Measurements from ENCODE around the gene CCS.
"Not testable (repeated sequence)": the region's sequence is repeated elsewhere in the genome, so short reads cannot be mapped to it uniquely, and the experiment has no call there.

The CCS gene

GRCh38 chr11:66561178-66561974 lies 31.6 kb upstream of the CCS start:
- in situ Hi-C loops (cut with MboI; ENCODE audit: low sequenced_read_pairs): no loop called here

- in situ Hi-C loops (cut with MboI; ENCODE audit: low sequenced_read_pairs): no loop called here
Observed at GRCh38 chr11:66561975-66562248, 31.1 kb upstream of the CCS start.

- in situ Hi-C loops (cut with MboI; ENCODE audit: low sequenced_read_pairs): no loop called here
Observed at GRCh38 chr11:66562275-66562674, 30.7 kb upstream of the CCS start.

- in situ Hi-C loops (cut with MboI; ENCODE audit: low sequenced_read_pairs): no loop called here
Observed at GRCh38 chr11:66562907-66563583, 29.9 kb upstream of the CCS start.

GRCh38 chr11:66563832-66564231 lies 29.2 kb upstream of the CCS start:
- in situ Hi-C loops (cut with MboI; ENCODE audit: low sequenced_read_pairs): no loop called here

- in situ Hi-C loops (cut with MboI; ENCODE audit: low sequenced_read_pairs): no loop called here
Observed at GRCh38 chr11:66564538-66564937, 28.4 kb upstream of the CCS start.

- in situ Hi-C loops (cut with MboI; ENCODE audit: low sequenced_read_pairs): no loop called here
Observed at GRCh38 chr11:66564984-66565383, 28.0 kb upstream of the CCS start.

- in situ Hi-C loops (cut with MboI; ENCODE audit: low sequenced_read_pairs): no loop called here
Observed at GRCh38 chr11:66566221-66566620, 26.8 kb upstream of the CCS start.

GRCh38 chr11:66567787-66568123 lies 25.2 kb upstream of the CCS start:
- in situ Hi-C loops (cut with MboI; ENCODE audit: low sequenced_read_pairs): no loop called here

- in situ Hi-C loops (cut with MboI; ENCODE audit: low sequenced_read_pairs): no loop called here
Observed at GRCh38 chr11:66568124-66568916, 24.7 kb upstream of the CCS start, which contains the start of gene CTSF. Gene CTSF, minus strand, starts transcription at chr11:66568606. Its CDS starts 120 bp downstream, at chr11:66568486.

GRCh38 chr11:66569076-66569475 lies 23.9 kb upstream of the CCS start:
- in situ Hi-C loops (cut with MboI; ENCODE audit: low sequenced_read_pairs): no loop called here

GRCh38 chr11:66570079-66570849 lies 22.7 kb upstream of the CCS start:
- in situ Hi-C loops (cut with MboI; ENCODE audit: low sequenced_read_pairs): no loop called here

GRCh38 chr11:66570850-66571180 lies 22.2 kb upstream of the CCS start:
- in situ Hi-C loops (cut with MboI; ENCODE audit: low sequenced_read_pairs): no loop called here

GRCh38 chr11:66579017-66579606 lies 13.9 kb upstream of the CCS start:
- in situ Hi-C loops (cut with MboI; ENCODE audit: low sequenced_read_pairs): no loop called here

GRCh38 chr11:66580803-66581202 lies 12.2 kb upstream of the CCS start:
- in situ Hi-C loops (cut with MboI; ENCODE audit: low sequenced_read_pairs): no loop called here

GRCh38 chr11:66581261-66581660 lies 11.7 kb upstream of the CCS start:
- in situ Hi-C loops (cut with MboI; ENCODE audit: low sequenced_read_pairs): no loop called here

GRCh38 chr11:66582565-66583147 lies 10.3 kb upstream of the CCS start:
- in situ Hi-C loops (cut with MboI; ENCODE audit: low sequenced_read_pairs): not testable (repeated sequence)

GRCh38 chr11:66585447-66585846 lies 7.5 kb upstream of the CCS start:
- in situ Hi-C loops (cut with MboI; ENCODE audit: low sequenced_read_pairs): not testable (repeated sequence)

- in situ Hi-C loops (cut with MboI; ENCODE audit: low sequenced_read_pairs): no loop called here
Observed at GRCh38 chr11:66586136-66586535, 6.8 kb upstream of the CCS start.

- in situ Hi-C loops (cut with MboI; ENCODE audit: low sequenced_read_pairs): not testable (repeated sequence)
Observed at GRCh38 chr11:66589315-66589714, 3.7 kb upstream of the CCS start.
